Measurements from ENCODE around the gene PSMB5. TPM values are rescaled to one million over a fixed set of nuclear protein-coding genes. Genes with fewer than 3 reads are reported as not detected.

PSMB5 gene
- total and polyA plus RNA-seq, 9 of the 15 experiments (the other 6 are each of a cell fraction or from before 2014, with no cell fraction given): 198 to 1,870 (median 269) TPM

DNA sequence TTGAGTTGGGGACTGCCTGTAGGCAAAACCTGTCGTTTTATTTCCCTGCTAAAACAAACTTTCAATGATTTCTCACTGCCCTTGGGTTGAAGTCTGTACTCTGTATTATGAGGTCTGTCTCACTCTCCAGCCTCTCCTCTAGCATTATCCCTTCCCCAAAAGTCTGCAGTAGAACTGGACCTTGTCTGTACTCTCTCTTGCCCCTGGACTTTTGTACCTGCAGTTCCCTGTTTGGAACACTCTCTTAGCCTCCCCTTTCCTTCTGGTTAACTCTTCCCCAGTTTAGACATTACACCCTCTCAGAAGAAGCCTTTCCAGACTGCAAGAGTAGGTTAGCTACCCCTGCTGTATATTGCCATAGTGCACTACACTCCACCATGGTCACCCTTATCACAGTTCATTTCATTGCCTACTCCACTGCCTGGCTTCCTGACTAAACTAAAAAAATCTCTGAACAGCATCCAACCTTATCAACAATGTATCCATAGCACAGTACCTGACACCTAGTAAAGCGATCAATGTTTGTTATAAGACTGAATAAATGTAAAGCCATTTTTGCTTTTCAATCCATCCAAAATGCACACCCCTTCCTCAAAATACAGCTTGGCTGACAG, 48.7 kb downstream of the PSMB5 start:
- H3K27me3 ChIP-seq (ENCODE audit: control insufficient read depth in 2 of 2, insufficient read depth in 2 of 2, low read length in 2 of 2): no peaks in the 10 kb centered on the region
- peaks cover 2 to 17% of the 10 kb centered on the region in 2 experiments; a peak in 3 of 5 replicates for H3K4me1 ChIP-seq (replicated peaks in 1 of 2; ENCODE audit: control insufficient read depth in 2 of 2, insufficient read depth in 2 of 2, low read length in 2 of 2)
- WGBS (ENCODE audit: insufficient coverage, low coverage, missing lambda C conversion rate): 6% methylated on average over 2 of the region's 2 CpGs
- no peak for ATAC-seq
- no peak overlapping the region for H3K9ac ChIP-seq (ENCODE audit: insufficient read depth in 1 of 2, low read depth in 2 of 2, low read length in 2 of 2)
- H3K4me3 ChIP-seq: no peak overlapping the region
- in situ Hi-C loops (cut with MboI): no loop called here
- no peaks in the 10 kb centered on the region for H3K9me1 ChIP-seq (ENCODE audit: control insufficient read depth, insufficient read depth, low read length)
- CTCF ChIA-PET (ENCODE audit: low intra/inter-chr PET ratio): interaction anchor here (0.6 to 5.9 kb wide), 7 partner anchors 12 to 429 kb away, joined by 3 to 141 read pairs (median 6); partner anchors contain the start of gene CDH24
- peaks cover 21% of the 10 kb centered on the region; the same call in 2 of the 3 replicates for H3K36me3 ChIP-seq (ENCODE audit: control insufficient read depth, insufficient read depth, low read length)
- POLR2A ChIA-PET: interaction anchor here (0.5 to 2.4 kb wide), 17 partner anchors 9 to 174 kb away, joined by 3 to 17 read pairs (median 5); partner anchors contain the start of genes ACIN1, C14orf119, CDH24 and HAUS4
- TF ChIP-seq, protein P1, sequence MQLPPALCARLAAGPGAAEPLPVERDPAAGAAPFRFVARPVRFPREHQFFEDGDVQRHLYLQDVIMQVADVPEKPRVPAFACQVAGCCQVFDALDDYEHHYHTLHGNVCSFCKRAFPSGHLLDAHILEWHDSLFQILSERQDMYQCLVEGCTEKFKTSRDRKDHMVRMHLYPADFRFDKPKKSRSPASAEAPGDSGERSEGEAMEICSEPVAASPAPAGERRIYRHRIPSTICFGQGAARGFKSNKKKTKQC (CRISPR knock-in tag; IDR thresholded peaks at IDR 0.05): no peak
- no peaks in the 10 kb centered on the region for H3K9me3 ChIP-seq (replicated peaks; ENCODE audit: control insufficient read depth, insufficient read depth, low read depth, low read length)
- intact Hi-C loops (cut with micrococcal nuclease): loop anchor here (1.0 to 5.0 kb wide), 3 partner anchors 72 to 121 kb away; no protein-coding TSS in a partner anchor
- no peaks in the 10 kb centered on the region for H3K79me2 ChIP-seq (ENCODE audit: control insufficient read depth, insufficient read depth, low read length)
- H2AFZ ChIP-seq (ENCODE audit: low read depth, low read length): no peak overlapping the region
- no peak for FAIRE-seq
- no peak for DNase-seq (ENCODE audit: extremely low read depth in 1 of 4, low spot score in 3 of 4)
- no TSS peak for BruUV-seq (replicated peaks)
- H4K20me1 ChIP-seq (replicated peaks; ENCODE audit: control insufficient read depth, insufficient read depth, low read length): no peaks in the 10 kb centered on the region
- H3K4me2 ChIP-seq (ENCODE audit: insufficient read depth, low read length): no peak overlapping the region
- H3K27ac ChIP-seq (ENCODE audit: extremely low read depth, low read depth, low read length): no peak overlapping the region
